Measurements from ENCODE around the gene BHLHA9.
"Not testable (repeated sequence)": the region's sequence is repeated elsewhere in the genome, so short reads cannot be mapped to it uniquely, and the experiment has no call there.

Gene BHLHA9

GRCh38 chr17:1300371-1300905 is 30.2 kb downstream of the BHLHA9 start:
- no peak for DNase-seq (ENCODE audit: low read depth in 2 of 2)

DNA sequence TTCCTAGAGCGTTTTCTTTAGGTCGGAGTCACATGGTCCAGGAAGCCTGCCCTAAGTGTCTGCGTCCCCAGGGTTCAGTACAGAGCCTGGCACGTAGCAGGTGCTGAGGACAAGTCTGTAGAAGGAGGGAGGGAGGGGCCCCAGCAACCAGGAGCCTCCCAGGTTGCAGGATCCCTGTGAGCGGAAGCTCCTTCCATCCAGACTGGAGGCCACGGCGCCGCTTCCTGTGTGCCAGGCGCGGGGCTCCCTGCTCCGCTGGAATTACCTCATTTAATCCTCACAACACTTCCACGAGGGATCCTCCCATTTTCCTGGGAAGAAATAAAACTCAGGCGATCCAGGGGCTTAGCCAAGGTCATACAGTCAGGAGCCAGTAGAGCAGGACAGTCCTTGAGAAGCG is 31.3 kb downstream of the BHLHA9 start:
- no peak for DNase-seq (ENCODE audit: low read depth in 2 of 2)

- no peak for DNase-seq (ENCODE audit: low read depth in 2 of 2)
Observed at GRCh38 chr17:1302761-1303160, 32.5 kb downstream of the BHLHA9 start.

DNA sequence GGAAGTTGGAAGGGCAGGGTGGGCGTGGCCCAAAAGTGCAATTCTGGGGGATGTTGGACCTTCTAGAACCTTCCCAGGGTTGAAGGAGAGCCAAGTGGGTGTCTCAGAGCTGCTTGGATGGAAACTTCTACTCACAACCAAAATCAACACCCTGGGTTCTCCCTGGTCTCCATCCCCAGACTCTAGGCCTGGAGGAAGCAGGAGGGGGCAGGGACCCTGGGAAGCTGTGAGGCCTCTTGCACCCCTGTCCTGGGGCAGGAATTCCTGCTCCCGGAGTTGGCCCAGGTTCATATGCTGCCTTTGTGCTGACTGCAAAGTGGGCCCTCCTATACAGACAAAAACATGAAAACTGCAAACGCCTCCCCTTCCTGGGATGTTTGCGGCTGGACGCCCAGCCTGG is 34.3 kb downstream of the BHLHA9 start:
- DNase-seq (ENCODE audit: low read depth in 2 of 2), result no peak

DNA sequence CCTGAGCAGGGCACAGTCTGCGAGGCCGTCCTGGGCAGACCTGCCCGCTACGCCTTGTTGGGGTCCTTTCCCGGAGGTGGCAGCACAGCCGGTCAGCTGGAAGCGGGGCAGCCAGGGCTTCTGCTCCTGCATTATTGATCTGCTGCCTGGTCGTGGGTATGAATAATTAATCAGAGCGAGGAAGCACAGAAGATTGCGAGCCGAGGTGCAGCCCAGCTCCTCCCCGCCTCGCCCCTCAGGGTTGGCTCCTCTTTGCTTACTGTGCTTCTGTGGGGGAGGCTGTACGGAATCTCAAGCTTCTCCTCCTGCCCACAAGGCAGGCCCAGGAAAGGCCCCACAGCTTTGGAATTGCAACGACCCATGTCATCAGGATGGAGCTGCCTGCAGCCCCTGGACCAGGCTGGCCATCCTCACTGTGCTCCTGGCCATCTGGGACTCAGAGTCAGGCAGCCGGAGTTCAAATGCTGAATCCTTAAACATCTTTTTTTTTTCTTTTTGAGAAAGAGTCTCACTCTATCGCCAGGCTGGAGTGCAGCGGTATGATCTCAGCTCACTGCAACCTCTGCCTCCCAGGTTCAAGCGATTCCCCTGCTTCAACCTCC is 34.8 kb downstream of the BHLHA9 start:
- DNase-seq (ENCODE audit: low read depth in 2 of 2), result no peak

- DNase-seq (ENCODE audit: low read depth in 2 of 2), result not testable (repeated sequence)
Observed at GRCh38 chr17:1307829-1308228, 37.6 kb downstream of the BHLHA9 start.

DNA sequence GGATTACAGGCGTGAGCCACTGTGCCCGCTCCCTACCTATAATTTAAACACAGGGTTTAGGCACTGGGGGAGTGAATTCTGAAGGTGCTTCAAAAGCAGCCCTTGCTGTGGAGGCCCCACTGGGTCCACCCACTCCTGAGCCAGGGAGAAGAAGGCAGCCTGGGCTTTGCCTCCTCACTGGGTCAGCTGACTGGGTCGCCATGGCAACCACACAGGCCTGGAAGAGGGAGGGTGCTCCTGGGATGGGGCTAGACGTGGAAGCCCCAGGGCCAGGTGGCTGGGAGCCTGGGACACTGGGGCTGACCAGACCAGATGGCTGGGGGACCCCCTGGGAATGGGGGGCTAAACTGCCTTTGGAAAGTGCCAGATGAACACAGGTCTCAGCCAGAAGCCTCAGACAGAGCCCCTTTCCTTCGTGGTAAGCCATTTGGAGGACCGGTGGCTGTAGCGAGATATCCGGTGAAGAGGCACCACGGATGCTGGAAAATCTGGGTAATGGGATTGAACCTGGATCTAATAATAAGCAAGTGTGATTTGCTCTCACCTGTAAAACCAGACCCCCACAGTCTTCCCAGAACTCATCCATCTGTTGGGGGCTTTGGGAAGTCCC is 42.1 kb downstream of the BHLHA9 start:
- no peak for DNase-seq (ENCODE audit: low read depth in 2 of 2)

DNA sequence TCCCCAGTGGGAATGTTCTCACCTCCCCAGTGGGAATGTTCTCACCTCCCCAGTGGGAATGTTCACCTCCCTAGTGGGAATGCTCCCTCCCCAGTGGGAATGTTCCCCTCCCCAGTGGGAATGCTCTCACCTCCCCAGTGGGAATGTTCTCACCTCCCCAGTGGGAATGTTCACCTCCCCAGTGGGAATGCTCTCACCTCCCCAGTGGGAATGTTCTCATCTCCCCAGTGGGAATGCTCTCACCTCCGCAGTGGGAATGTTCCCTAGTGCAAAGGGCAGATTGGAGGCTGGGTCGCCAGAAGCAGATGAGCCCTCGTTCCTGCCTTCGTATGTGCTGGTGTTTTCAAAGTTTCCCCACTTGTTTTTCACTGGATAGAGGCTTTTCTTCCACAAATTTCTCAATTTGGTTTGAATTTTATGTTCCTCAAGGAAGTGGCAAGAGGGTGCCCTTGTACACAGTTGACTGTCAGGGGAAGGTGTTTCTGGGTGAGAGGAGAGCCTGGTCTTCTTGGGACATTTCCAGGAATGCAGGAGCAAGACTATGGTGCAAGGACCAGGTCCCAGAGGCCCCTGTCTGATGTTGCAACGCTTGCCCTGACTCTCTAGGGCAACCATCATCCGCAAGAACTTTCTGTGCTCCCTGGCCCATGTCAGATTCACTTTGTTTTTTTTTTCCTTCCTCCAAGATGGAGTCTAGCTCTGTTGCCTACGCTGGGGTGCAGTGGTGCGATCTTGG is 43.2 kb downstream of the BHLHA9 start:
- DNase-seq (ENCODE audit: low read depth in 2 of 2), result no peak

DNA sequence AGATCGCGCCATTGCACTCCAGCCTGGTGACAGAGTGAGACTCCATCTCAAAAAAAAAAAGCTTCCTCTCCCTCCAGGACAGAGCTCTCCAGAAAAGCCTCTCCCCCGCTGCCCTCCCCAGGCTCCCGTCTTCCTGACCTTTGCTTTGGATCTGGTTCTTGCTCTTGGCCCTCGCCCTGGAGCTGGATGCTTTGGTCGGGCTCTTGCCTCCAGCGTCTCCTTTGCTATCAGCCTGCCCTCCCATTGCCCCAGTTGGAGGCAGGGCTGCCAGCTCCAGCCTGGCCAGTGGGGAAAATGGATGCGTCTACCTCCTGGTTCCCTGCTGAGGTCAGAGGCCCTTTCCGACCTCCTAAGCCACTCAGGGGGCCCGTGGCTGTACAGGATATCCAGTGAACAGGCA is 45.2 kb downstream of the BHLHA9 start:
- DNase-seq (ENCODE audit: low read depth in 2 of 2), result no peak

DNA sequence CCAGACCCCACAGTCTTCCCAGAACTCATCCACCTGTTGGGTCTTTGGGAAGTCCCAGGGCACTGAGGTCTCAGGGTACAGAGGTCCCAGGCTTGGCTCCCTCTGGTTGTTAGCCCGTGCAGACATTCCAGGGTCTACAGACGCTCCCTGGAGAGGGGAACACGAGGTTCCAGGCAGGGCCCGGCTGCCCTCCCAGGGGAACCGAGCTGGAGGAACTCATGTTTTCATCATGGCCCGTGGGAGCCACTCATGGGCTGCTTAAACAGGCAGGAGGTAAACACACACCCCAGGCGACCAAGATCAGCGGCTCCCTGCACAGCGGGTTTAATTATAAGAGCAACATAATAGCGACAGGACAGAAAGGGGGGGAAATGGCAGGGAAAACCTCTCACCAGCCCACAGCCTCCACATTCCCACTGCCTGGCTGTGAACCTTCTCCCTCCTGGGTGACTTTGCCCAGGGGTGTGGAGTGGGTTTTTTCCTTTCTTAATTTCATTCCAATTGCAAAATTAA is 45.7 kb downstream of the BHLHA9 start:
- no peak for DNase-seq (ENCODE audit: low read depth in 2 of 2)

Data from activated CD4-positive, alpha-beta T cell treated with anti-CD3 and anti-CD28 coated beads for 24 hours (primary cell).